Esophagus muscularis mucosa (tissue), 3 donors: ENCODE results near the gene HOOK2.

Source experiments
- POLR2A ChIP-seq: fragments of 450-650 bp; IDR thresholded peaks from one replicate; pipeline ENCODE4 v1.6.1; 2017; ENCODE audit warnings: antibody characterized with exemption, moderate library complexity, mild to moderate bottlenecking, low read depth
- POLR2AphosphoS5 ChIP-seq, 2 donors: sonication (generic); formaldehyde crosslinking; IDR thresholded peaks; one replicate each; pipeline ENCODE4 v1.6.1; 2017; ENCODE audit warnings: antibody characterized with exemption in 2 of 2
- TF ChIP-seq, protein P1 (sequence below), 3 experiments: fragments of 200-600 bp in 2 of 3; fragments of 450-650 bp in 1 of 3; sonication (generic) in 2 of 3; IDR thresholded peaks; one replicate each; pipeline ENCODE4 v1.5.1; 2017 to 2019; ENCODE audit warnings: antibody characterized with exemption in 3 of 3, mild to moderate bottlenecking in 2 of 3, moderate library complexity in 1 of 3

DNA sequence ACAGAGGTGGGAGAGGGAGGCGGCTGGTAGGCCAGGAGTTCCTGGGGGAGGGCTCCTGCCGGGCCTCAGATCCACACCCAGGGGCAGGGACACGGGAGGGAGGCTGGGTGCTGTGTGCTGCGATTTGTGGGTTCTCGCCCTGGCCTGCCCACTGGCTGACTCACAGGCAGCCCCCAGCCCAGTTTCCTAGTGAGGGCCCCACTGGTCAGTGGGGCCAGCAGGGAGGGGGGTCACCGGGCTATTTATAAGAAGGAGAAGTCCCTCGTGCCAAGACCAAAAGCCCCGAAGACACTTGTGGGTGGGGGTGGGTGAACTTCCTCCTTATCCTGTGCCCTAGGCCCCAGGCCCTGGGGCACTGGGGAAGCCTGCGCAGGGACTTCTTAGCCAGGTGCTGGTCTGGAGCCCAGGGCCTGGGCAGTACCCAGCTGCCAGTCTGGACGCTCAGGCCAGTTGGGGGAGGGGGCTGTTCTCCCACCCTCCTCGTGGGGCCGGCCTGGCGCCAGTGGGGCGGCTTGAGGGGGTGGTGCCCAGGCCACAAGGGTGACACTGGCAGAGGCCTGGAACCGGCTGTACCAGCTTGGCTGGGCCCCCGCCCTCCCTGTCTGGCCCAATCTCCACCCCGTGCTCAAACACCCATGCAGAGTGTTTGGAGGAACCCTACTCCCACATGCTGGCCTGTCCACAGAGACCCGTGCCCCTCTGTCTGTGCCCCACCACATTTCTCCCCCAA lies 11.0 kb upstream of the HOOK2 start:
- TF ChIP-seq, protein P1, sequence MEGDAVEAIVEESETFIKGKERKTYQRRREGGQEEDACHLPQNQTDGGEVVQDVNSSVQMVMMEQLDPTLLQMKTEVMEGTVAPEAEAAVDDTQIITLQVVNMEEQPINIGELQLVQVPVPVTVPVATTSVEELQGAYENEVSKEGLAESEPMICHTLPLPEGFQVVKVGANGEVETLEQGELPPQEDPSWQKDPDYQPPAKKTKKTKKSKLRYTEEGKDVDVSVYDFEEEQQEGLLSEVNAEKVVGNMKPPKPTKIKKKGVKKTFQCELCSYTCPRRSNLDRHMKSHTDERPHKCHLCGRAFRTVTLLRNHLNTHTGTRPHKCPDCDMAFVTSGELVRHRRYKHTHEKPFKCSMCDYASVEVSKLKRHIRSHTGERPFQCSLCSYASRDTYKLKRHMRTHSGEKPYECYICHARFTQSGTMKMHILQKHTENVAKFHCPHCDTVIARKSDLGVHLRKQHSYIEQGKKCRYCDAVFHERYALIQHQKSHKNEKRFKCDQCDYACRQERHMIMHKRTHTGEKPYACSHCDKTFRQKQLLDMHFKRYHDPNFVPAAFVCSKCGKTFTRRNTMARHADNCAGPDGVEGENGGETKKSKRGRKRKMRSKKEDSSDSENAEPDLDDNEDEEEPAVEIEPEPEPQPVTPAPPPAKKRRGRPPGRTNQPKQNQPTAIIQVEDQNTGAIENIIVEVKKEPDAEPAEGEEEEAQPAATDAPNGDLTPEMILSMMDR (IDR thresholded peaks at IDR 0.05) = no peak
- TF ChIP-seq POLR2AphosphoS5 (IDR thresholded peaks at IDR 0.05) (no peak), POLR2A (no peak)
